Epidermal melanocyte (primary cell): Measurements from ENCODE around the gene KCNMA1.
"Not testable (repeated sequence)": the region's sequence is repeated elsewhere in the genome, so short reads cannot be mapped to it uniquely, and the experiment has no call there.

Experiments
- DNase-seq: peaks from one replicate; pipeline ENCODE4 v3.0.0; 2011; ENCODE audit warnings: low spot score; ENCODE audit not compliant: insufficient read length

The KCNMA1 gene

GRCh38 chr10:77398986-77399755, 238.4 kb downstream of the KCNMA1 start:
- no peak for DNase-seq

DNA sequence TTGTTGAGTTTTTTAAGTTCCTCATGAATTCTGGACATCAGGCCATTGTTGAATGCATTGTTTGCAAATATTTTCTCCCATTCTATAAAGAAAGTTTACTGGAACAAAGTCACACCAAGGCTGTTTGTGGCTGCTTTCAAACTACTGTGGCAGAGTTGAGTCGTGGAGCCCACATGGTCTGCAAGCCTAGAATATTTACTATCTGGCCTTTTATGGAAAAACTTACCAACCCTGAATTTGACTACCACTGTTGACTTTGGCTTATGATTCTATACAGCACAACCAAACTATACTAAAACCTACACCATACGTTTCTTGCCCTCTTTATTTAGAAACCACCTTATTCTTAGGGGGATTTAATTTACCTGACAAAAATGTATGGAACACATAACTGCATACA, 239.1 kb downstream of the KCNMA1 start:
- no peak for DNase-seq

GRCh38 chr10:77397103-77397502, 240.5 kb downstream of the KCNMA1 start:
- no peak for DNase-seq

DNA sequence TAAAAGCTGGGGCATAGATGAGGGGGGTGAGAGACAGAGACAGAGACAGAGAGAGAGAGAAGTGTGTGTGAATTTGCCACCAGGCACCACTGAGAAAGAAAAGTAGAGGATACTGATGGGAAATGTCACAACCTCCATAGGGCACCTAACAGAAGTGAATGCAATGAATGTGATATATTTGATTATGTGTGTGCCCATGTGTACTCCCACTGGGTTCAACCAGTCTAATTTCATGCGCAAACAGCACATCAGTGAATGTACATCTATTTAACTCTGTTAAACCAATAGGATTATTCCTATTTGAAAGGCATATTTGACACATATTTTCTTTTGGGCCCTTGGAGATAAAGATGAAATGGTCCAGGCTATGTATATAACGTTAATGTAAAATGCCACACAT, 241.3 kb downstream of the KCNMA1 start:
- DNase-seq, result no peak

- no peak for DNase-seq
These were observed 243.6 kb downstream of the KCNMA1 start for GRCh38 chr10:77393821-77394501.

DNA sequence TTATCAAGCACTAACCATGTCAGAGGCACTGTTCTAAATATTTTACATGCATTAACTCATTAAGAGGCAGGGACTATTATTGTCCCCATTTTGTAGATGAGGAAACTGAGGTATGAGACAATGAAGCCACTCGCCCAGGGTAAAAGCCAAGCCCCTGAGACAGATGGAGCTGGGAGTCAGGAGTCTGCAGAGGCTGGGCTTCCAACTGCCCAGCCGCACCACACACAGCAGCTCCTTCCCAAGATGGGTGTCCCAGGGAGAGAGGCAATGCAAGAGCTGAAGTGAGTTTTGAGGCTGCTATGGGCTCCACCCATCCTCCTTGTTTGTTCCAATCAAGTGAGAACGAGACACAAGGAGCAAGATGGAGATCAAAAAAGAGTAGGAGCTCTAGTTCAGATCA, 244.2 kb downstream of the KCNMA1 start:
- no peak for DNase-seq

GRCh38 chr10:77392851-77393250, 244.8 kb downstream of the KCNMA1 start:
- DNase-seq, result peak; percentile 53

- DNase-seq, result no peak
These were observed 245.3 kb downstream of the KCNMA1 start for GRCh38 chr10:77392236-77392721.

- peak; percentile 80 for DNase-seq
These were observed 245.9 kb downstream of the KCNMA1 start for GRCh38 chr10:77391605-77392235.

- no peak for DNase-seq
These were observed 247.1 kb downstream of the KCNMA1 start for GRCh38 chr10:77390481-77390891.

GRCh38 chr10:77388571-77389100, 249.0 kb downstream of the KCNMA1 start:
- no peak for DNase-seq

DNA sequence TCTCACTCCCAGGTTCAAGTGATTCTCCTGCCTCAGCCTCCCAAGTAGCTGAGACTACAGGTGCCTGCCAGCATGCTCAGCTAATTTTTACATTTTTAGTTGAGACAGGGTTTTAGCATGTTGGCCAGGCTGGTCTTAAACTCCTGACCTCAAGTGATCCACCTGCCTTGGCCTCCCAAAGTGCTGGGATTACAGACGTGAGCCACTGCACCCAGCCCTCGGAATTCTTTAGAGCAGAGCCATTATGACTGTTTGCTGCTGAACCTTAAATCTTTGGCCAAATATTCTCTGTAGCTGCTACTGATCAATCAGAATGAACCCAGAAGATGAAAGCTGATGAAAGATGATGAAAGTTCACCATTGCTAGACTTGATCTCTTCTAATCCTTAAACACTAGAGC, 249.9 kb downstream of the KCNMA1 start:
- not testable (repeated sequence) for DNase-seq

- no peak for DNase-seq
These were observed 250.4 kb downstream of the KCNMA1 start for GRCh38 chr10:77387247-77387646.

DNA sequence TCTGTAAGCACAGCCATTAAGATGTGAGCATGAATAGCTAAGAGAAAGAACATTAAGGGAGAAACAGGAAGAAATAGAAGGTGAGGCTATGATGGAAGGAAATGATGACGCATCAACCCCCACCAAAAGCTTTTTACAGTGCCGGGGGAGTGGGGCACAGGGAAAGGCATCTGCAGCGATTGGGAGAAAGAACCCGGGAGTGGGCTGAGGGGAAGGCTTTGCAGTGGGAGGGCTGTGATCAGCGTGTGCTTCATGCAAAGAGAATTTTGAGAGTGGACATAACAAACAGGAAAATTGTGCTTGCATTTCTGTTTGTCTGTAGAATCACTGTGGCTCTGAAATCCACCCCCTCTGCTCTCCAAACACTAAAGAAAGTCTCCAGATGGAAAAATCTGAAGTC, 250.8 kb downstream of the KCNMA1 start:
- DNase-seq, result no peak

- DNase-seq, result no peak
These were observed 251.2 kb downstream of the KCNMA1 start for GRCh38 chr10:77386365-77386764.

DNA sequence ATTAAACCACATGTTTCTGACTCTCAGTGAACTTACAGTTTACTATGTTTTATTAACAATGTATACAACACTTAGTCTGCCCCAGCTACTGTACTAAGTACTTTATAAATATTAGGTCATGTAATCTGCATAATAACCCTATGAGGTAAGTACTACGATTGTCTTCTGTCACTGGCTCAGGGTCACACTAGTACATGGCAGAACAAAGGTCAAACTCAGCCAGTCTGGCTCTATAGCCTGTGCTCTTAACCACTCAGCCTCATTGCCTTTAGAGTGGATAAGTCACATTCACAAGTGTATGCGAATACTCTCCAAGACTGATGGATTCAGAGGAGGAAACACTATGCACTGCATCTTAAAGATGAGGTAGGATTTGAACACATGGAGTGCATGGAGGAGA, 252.3 kb downstream of the KCNMA1 start:
- DNase-seq, result no peak

- DNase-seq, result no peak
These were observed 253.6 kb downstream of the KCNMA1 start for GRCh38 chr10:77383861-77384553.

DNA sequence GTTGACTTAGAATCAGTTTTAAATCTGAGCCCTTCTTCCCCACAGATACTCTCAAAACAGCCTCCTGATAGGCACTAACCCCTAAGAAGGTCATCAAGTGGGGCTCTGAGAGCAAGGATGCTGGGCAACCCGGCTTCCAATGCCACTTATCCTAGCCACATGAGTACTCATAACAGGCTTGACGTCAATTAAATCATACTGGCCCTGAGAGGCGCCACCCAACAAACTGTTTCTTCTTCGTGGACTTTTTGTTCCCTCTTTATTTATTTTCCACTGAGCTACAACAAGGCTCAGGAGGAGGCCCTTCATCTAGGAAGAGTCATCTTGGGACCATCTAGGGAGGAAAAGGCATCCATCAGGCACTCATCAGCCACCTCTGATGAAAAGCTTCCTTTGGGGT, 255.9 kb downstream of the KCNMA1 start:
- DNase-seq, result no peak

- no peak for DNase-seq
These were observed 256.9 kb downstream of the KCNMA1 start for GRCh38 chr10:77380723-77381122.

DNA sequence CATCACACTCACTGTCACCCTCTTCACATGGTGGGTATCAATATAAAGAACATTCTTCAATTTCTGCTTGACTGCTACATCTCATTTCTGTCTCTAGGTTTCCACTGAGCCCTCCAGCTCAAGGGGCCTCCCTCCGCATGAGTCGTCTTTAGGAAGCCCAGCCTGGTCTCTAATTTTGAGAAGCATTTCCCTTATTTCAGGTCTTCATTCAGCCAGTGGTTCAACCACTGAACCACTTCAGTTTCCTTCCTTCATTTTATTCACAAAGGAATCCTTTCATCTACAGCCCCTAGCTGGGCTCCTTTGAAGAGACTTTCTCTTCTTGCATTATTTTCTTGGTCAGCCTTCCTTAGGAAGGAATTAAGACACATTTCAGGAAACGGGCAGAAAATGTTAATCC, 257.4 kb downstream of the KCNMA1 start:
- DNase-seq, result no peak
